ENCODE data around the gene VPS29. TPM values are rescaled to one million over a fixed set of nuclear protein-coding genes. Genes with fewer than 3 reads are reported as not detected.
"Not testable (repeated sequence)": the region's sequence is repeated elsewhere in the genome, so short reads cannot be mapped to it uniquely, and the experiment has no call there.

Gene VPS29
- total and polyA plus RNA-seq, 7 donors: 70.4 to 216 (median 136) TPM

- no peak for ATAC-seq
- Histone ChIP-seq H3K36me3 (ENCODE audit: insufficient read depth in 1 of 2, low read depth in 1 of 2) (peaks cover 0 to 33% of the 10 kb centered on the region in 2 donors), H3K9me3 (no peaks in the 10 kb centered on the region), H3K27ac (peak overlapping the region; percentile 86), H3K4me1 (peaks cover 77% of the 10 kb centered on the region), H3K27me3 (ENCODE audit: insufficient read depth in 3 of 3, low read length in 2 of 3) (no peaks in the 10 kb centered on the region), H3K4me3 (peak overlapping the region; percentile 51)
- intact Hi-C loops (cut with DNase I): no loop called here
- TF ChIP-seq CTCF (IDR thresholded peaks at IDR 0.05): no peak
- DNase-seq: no peak
- 71 to 95% (median 82%) methylated on average over 2 of the region's 2 CpGs for WGBS, 3 donors
These were observed 45.2 kb upstream of the VPS29 start for GRCh38 chr12:110547090-110547489.

- peak overlapping the region; percentile 86 for H3K27ac ChIP-seq
- H3K4me3 ChIP-seq: peak overlapping the region; percentile 51
- DNase-seq (no peak), ATAC-seq (peak; percentile 61 to 72 (median 66))
- WGBS, 3 donors: 21 to 40% (median 29%) methylated on average over 3 of the region's 3 CpGs
- peaks cover 0 to 29% of the 10 kb centered on the region in 2 donors for H3K36me3 ChIP-seq (ENCODE audit: insufficient read depth in 1 of 2, low read depth in 1 of 2)
- no peaks in the 10 kb centered on the region for H3K27me3 ChIP-seq (ENCODE audit: insufficient read depth in 3 of 3, low read length in 2 of 3)
- no peak for TF ChIP-seq CTCF (IDR thresholded peaks at IDR 0.05)
- intact Hi-C loops (cut with DNase I): no loop called here
- H3K4me1 ChIP-seq: peaks cover 75% of the 10 kb centered on the region
- H3K9me3 ChIP-seq: no peaks in the 10 kb centered on the region
These were observed 44.4 kb upstream of the VPS29 start for GRCh38 chr12:110546339-110546738.

DNA sequence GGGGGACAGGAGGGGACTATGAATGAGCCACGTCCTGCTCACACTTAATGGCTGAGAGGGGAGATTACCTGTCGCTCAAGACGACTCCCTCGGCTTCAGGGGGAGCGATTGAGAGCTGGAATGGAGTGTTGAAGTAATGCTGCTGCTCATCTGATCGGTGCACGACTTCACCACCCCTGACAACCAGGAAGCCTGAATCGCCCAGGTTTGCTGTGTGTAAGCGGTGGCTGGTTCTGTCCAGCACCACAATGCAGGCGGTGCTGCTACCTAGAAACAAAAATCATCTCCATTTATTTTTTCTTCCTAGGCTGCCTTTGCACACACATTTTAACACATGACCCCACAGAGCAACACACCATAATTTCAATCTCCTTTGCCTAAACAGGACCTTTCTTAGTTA, 43.9 kb upstream of the VPS29 start:
- H3K4me1 ChIP-seq: peaks cover 70% of the 10 kb centered on the region
- peaks cover 0 to 24% of the 10 kb centered on the region in 2 donors for H3K36me3 ChIP-seq (ENCODE audit: insufficient read depth in 1 of 2, low read depth in 1 of 2)
- ATAC-seq (no peak), DNase-seq (no peak)
- peak overlapping the region; percentile 86 for H3K27ac ChIP-seq
- intact Hi-C loops (cut with DNase I): no loop called here
- WGBS, 3 donors: 79 to 94% (median 84%) methylated on average over 10 of the region's 10 CpGs
- H3K9me3 ChIP-seq: no peaks in the 10 kb centered on the region
- H3K4me3 ChIP-seq: peak overlapping the region; percentile 51
- H3K27me3 ChIP-seq (ENCODE audit: insufficient read depth in 3 of 3, low read length in 2 of 3): no peaks in the 10 kb centered on the region
- no peak for TF ChIP-seq CTCF (IDR thresholded peaks at IDR 0.05)

- H3K27me3 ChIP-seq (ENCODE audit: insufficient read depth in 3 of 3, low read length in 2 of 3); H3K9me3 ChIP-seq; DNase-seq; ATAC-seq; intact Hi-C loops (cut with DNase I): not testable (repeated sequence)
- Histone ChIP-seq H3K4me1 (peaks cover 74% of the 10 kb centered on the region), H3K27ac (peak overlapping the region; percentile 86), H3K36me3 (ENCODE audit: insufficient read depth in 1 of 2, low read depth in 1 of 2) (peaks cover 0 to 18% of the 10 kb centered on the region in 2 donors), H3K4me3 (peak overlapping the region; percentile 51)
- 89 to 94% (median 93%) methylated on average over 4 of the region's 4 CpGs for WGBS, 3 donors
These were observed 43.3 kb upstream of the VPS29 start for GRCh38 chr12:110545259-110545658.

DNA sequence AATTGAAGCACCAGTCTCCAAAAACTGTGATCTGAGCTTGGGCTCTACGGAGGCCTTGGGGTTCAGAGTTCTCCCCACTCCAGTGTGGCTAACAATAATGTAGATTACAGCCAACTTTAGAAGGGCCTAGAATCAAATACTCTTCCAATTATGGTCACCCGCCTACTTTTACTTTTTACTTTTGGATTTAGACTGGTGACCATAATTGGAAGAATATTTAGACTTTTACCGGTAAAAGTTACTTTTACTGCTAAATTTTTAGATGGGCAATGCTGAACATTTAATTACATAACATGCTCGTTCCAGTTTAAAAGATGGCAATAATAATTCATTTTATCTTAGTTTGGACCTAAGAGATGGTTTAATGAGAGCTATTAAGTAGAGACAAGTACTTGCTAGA, 42.1 kb upstream of the VPS29 start:
- peak overlapping the region; percentile 86 for H3K27ac ChIP-seq
- H3K36me3 ChIP-seq (ENCODE audit: insufficient read depth in 1 of 2, low read depth in 1 of 2): peaks cover 0 to 24% of the 10 kb centered on the region in 2 donors
- no peak for DNase-seq
- peaks cover 72% of the 10 kb centered on the region for H3K4me1 ChIP-seq
- no peaks in the 10 kb centered on the region for H3K9me3 ChIP-seq
- ATAC-seq: peak in 1 of 4 donors; percentile 13
- peak overlapping the region; percentile 27 for H3K4me3 ChIP-seq
- intact Hi-C loops (cut with DNase I): no loop called here
- 45 to 62% (median 48%) methylated on average over 4 of the region's 4 CpGs for WGBS, 3 donors
- H3K27me3 ChIP-seq (ENCODE audit: insufficient read depth in 3 of 3, low read length in 2 of 3): no peaks in the 10 kb centered on the region
- TF ChIP-seq CTCF (IDR thresholded peaks at IDR 0.05): no peak

Data from psoas muscle (tissue), 8 donors.